Skeletal muscle cell (primary cell): ENCODE measurements around the gene MAP4K4.

Experiments
- DNase-seq: peaks from one replicate; pipeline ENCODE4 v3.0.0-alpha.2; 2010; ENCODE audit warnings: low read depth
- H3K4me3 ChIP-seq: 2 replicates; pipeline ENCODE4 v1.5.1; 2011; ENCODE audit warnings: low read depth, mild to moderate bottlenecking, control low read depth, low read length, moderate library complexity

The MAP4K4 gene

DNA sequence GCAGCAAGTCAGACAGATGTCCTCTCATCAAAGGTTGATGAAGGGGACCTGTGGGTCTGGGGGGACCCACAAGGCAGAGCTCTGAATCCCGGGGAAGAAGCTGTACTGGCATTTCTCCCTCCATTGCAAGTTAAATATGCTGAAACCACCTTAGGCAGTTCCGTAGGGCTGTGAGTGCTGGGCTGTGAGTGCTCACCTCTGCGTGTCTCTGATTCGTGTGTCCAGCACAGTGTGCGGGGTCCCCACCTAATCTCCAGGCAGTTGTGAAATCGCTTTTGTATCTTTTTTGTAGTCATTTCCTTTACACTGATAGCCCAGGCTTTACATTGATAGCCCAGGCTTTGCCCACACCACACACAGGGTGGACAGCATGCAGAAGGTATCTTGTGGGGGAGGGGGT, 80.6 kb downstream of the MAP4K4 start:
- no peak overlapping the region for H3K4me3 ChIP-seq
- no peak for DNase-seq

DNA sequence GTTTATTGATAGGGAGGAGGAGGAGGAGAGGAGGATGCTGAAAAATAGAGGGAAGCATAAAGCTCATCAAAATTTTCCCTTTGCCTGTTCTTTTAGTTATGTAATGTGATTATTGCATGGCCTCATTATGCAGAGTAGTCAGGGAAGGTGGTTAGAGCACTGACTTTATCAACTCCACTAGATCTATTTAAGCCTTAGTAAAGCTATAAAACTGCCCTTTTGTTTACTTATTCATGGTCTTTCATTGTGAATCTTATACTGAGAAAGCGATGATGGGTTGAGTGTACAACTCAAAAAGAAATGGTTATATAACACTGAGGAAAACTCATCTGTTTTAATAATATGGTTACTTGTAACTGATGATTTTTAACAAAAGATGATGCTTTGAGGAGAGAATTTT, 81.7 kb downstream of the MAP4K4 start:
- no peak for DNase-seq
- H3K4me3 ChIP-seq = no peak overlapping the region

DNA sequence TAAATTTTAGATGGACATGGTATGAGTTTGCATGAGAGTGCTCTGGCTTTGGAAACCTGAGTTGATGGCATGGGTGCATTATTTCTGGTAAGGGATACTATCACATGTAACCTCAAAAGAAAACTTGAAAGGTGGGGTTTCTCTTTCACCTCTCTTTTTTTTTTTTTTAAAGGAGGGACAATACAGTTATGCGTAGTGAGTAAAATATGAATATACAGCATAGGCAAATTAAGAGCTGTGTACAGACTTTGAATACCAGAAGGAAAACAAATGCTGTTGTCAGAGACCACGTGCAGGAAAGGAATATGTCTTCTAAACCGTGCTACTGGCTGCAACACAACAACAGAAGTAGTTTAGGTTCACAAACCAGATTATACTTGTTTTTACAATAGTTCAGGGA, 82.1 kb downstream of the MAP4K4 start:
- no peak for DNase-seq
- H3K4me3 ChIP-seq = no peak overlapping the region

DNA sequence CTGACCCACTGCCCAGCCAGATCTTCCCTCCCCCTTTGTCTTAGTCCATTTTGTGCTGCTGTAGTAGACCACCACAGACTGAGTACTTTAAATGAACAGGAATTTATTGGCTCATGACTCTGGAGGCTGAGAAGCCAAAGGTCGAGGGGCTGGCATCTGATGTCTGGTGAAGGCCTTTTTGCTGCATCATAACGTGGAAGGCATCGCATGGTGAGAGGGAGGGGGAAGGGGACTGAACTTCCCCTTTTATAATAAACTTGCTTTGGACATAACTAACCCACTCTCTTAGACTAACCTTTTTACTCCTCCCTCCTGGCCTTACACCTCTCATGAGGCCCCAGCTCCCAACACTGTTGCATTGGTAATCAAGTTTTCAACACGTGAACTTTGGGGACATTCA, 83.8 kb downstream of the MAP4K4 start:
- no peak overlapping the region for H3K4me3 ChIP-seq
- DNase-seq = no peak

DNA sequence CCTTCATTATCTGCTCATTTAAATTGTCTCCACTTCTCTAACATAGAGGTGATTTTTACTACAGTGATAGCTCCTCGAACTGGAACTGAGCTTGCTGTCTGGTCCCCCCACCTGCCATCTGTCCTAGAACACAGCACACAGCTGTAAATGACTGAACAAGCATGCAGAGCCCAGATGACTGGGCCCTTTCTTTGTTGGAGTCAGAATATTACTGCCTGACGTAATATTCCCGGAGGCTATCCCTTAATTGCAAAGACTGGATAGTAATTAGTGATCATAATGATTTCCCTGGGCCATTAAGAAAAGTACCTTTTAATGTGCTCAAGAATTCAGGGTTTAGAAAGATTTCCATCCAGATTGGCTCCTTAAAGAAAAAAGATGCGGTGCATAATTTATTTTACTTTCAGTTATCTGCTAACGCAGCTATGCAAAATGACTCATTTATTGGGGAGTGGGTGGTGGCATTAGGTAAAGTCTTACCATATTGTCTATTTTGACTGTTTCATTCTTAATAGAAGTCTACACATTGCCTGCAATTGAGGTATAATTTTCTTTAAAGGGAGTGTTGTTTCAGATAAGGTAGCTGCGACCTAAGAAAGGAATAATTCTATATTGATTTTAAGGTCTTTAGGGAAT, 84.4 kb downstream of the MAP4K4 start:
- no peak for DNase-seq
- no peak overlapping the region for H3K4me3 ChIP-seq

DNA sequence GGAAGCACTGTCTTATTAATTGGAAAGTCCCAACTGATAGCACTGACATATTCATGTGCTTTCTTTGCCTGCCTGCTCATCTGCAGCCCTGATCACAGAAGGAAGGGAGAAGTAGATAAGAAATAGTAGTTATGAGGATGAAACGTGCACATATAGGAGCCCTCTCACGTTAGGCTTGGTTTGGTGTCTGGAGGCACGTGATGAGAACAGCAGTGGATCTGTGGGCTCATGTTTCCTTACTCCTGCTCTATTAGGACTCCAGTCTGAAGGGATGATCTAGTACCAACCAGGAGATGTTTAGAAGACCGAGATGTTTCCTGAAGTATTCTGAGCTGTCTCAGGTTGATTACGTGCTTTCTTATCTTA, 84.9 kb downstream of the MAP4K4 start:
- H3K4me3 ChIP-seq = no peak overlapping the region
- DNase-seq = no peak

DNA sequence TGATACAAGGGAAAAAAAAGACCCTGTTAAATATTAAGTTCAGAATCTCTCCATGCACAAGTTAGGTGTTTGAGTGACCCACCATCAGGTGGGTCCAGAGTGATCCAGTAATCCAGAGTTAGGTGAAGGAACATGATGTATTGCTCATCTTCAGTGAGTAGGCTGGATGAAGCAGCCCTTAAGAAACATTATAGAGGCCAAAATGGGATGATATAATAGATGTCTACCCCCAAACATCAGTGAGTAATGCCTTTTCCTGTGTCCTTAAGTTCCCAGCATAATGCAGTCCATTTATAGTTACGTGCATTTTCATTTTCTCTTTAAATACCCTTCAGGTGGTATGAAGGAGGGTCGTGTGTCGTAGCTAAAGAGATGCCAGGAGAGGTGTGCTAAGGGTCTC, 89.6 kb downstream of the MAP4K4 start:
- no peak for DNase-seq
- H3K4me3 ChIP-seq = no peak overlapping the region

DNA sequence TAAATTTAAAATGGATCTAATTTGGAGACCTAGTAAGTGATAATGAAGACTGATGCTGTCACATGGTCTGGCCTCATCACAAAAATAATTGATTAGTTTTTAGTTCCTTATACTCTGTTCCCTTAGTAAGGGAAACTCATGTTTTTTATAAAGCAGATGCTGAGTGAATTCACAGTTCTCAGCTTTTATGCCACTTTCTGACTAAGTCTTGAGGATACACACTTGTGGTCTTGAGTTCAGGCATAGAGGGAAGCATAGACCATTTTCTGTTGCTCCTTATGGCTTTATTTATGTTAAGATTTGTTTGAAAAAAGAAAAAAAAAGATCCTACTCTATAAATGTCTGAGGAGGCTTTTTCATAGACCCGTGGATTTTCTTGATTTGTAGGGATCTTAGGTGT, 91.1 kb downstream of the MAP4K4 start:
- no peak for DNase-seq
- no peak overlapping the region for H3K4me3 ChIP-seq

DNA sequence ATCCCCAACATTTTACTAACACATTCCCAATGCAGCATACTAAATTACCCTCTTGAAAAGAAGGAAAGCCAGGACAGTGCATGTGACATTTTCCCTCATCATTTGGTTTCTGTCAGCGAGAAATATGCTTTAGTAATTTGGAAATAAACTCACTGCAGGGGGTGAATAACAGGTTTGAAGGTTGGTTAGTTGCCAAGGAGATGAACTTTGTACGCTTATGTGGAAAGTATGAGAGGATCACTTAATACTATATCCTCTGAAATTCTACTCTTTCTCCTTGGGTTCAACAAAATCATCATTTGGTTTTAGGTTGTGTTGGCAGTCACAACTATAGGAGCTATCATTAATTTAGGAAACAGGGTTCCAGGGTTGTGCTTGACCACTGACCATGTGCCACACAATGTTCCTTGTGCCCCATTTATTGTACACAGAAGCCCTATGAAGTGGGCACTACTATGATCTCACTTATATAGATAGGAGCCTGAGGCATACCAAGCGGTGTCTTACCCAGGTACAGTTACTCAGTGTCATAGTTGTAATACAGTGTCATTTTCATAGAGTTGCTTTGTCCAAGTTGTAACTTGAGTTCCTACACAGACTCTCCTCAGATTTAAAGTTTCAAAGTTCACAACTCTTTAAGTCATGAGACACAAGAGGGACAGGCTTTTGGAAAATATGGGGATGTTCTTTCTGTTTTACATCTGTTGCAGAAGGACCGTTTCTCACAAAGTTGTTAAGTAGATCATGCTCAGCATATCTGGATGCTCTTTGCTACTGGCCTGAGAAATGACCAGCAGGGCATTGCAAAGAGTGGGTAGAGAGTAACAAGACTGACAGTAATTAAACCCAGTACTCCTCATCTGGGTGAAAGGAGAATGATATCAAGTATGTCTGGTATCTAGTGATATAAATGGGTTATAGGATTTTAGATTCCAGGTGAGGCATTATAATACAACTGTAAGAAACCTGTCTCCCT, 91.8 kb downstream of the MAP4K4 start:
- DNase-seq = no peak

DNA sequence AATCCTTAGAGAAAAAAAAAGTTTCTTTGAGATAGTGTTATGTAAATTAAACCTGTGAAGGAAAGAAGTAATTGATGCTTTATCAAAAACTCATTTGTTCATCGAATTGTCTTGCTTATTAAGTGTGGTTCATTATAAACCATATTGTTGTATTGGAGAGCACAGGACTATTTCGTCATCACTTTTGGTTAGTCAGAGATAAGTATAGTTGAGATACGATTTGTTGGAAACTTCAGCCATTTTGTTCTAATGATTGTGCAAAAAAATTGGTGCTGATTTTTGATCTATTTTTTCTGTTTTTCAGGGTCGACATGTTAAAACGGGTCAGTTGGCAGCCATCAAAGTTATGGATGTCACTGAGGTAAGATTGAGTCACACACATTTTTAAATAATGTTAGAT, 92.9 kb downstream of the MAP4K4 start:
- H3K4me3 ChIP-seq = no peak overlapping the region
- no peak for DNase-seq

More for the DNA sequence above, 91.8 kb downstream of the MAP4K4 start:
- no peak overlapping the region for H3K4me3 ChIP-seq

DNA sequence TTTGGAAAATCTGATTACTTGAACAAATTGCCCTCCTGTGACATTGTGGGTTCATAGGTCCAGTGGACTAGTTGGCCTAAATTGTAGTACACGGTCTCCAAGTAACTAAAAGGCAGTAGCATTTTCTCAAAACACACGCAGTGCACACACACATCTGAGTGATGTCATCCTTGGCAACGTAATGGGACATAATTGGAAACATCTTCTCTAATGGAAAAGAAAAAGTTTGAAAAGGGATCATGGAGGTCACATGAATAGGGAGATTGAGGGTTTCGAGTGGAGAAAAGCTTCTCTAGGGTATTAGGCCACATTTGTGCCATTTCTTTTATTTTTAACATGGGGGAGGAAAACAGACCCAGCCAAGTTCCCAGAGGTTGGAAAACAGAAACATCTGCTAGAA, 93.3 kb downstream of the MAP4K4 start:
- DNase-seq = peak; percentile 68
- H3K4me3 ChIP-seq = no peak overlapping the region

DNA sequence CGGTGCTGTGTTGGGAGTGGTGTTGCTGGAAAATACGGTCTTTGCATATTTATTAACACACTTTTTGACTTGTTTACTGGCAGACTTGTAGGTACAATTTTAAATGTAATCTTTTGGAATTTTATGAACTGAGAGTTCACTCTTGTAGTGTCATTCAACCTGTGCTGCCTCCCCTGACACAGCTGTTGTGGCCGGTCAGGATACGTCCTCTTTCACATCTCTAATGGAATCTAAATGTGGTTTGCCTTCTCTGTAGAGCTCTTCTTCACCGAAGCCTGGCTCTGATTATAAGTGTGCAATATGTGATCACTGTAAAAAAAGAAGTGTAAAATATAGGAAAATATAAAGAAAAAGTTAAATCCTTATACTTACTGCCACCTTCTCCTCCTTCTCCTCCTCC, 94.7 kb downstream of the MAP4K4 start:
- no peak for DNase-seq
- H3K4me3 ChIP-seq = no peak overlapping the region

DNA sequence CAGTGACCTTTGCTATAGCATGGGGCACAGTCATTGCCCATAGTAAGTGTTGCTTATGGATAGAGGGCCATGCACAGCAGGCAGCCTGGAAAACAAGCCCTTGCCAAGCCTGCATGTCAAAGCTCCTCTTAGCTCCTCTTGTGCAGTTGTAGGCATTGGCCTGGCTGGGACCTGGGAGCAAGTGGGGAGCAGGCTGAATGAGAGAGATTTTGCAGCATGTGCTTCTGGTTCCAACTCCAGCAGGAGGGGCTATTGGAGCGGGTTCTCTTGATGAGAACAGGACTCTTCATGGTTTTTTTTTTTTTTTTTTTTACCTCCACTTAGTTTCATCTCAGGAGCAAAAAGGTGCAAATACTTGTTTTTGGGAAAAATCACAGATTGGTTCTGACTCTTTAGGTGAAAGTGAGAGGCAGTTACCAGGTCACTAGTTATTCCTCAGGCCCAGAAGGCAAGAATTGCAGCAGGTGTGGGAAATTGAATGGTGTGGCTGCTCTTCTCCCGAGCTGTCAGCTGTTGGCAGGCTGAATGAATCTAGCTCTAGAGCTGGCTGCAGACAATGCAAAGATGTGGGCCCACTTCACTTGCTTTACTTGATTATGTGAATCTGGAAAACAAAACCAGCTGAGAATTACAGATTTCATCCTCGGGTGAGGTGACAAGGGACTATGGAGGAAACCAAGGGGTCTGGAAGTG, 95.9 kb downstream of the MAP4K4 start:
- no peak for DNase-seq
- no peak overlapping the region for H3K4me3 ChIP-seq

DNA sequence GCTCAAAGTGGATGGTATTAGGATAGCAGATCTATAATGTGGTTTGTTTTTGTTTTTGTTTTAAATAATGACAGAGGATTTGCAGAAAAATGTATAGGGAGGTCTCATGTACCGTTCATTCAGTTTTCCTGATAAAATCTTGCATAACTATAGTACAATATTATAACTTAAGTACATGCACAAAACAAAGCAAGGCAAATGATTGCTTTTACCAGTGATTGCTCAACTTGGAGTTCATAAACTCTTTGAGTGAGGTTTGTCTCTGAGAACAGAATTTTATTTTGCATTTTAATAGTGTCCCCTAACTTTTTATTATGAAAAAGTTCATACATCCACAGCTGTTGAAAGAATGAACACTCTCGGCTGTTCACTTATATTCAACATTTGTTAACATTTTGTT, 96.6 kb downstream of the MAP4K4 start:
- no peak for DNase-seq
- H3K4me3 ChIP-seq = no peak overlapping the region

DNA sequence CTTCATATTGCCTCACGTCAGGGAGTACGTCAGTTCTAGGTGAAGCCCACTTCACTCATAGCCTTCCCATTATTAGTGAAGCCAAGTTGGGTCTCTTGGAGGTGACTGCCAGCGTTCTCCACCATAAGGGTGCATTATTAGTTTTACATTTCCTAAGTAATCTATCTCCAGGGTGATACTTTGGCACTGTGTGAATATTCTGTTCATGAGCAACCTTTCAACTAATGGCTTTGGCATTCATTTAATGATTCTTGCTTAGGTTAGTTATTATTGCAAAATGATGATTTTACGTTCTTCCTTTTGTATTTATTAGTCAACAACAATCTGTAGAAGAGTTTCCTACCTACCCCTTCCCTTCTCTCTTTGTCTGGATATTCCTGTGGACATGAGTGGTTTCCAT, 97.5 kb downstream of the MAP4K4 start:
- H3K4me3 ChIP-seq = no peak overlapping the region
- no peak for DNase-seq

DNA sequence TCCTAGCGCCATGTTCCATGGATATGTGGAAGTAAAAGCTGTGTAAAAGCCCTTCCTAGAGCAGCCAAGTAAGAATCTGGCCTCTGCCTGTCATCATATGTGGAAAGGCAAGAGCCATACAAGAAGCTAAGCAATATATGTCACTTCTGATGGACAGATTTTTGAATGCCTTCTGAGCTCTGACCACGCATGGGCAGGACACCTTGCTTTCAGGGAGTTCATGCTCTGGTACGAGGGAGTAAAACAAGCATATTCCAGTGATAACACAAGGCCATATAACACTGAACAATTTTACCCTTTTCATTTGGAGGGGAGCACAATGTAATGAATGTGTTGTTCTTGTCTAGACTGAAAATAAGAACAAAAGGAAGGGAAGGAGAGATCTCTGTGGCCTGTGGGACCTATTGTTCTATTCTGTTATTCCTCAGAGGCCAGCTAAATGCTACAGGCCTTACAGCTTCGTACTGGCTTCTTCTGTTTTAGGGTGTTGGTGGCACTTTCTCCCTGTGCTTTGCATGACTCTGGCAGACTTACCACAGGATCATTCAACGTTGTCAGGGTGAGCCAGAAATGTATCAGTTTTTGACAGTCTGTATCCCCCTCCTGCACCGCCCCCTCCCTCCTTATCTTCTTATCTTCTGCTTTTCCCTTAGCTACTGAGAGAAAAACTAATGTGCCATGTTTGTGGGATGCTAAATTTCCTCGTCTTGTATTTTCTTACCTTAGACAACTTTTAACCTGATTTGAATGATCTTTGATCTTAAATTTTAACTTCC, 99.5 kb downstream of the MAP4K4 start:
- no peak overlapping the region for H3K4me3 ChIP-seq
- DNase-seq = no peak

DNA sequence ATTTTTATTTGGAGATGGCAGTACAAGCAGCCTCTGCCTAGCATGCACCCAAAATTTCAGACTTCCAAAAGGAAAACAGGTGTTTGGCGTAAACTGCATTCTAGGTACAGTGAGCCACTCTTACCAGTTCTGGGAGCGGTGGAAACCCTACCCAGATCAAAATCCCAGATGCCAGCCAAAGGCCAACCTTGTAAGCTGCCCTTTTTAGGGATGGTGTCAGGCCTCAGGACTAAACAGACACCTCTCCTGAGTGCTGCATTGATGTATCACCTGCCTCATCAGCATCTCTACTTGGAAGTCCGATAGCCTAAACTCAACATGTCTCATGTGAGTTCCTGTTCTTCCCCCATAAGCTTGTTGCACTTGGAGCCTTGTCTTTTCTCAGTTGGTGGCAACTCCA, 104.0 kb downstream of the MAP4K4 start:
- no peak for DNase-seq
- H3K4me3 ChIP-seq = no peak overlapping the region

DNA sequence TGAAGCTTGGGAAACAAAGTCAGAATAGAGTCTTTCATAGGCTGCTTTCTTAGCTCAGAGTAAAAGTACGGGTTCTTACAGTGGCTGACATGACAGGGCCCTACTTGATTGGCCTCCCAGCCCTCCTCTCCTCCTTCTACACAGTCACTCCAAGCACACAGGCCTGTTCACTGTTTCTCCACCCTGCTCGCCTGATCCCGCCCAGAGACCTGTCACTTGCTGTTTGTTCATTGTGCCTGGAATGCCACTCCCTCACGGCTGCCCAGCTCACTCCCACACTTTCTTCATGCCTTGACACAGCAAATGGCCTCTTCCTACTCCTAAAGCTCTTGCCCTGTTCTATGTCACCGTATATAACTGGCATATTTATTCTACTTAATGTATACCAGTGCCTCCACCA, 104.8 kb downstream of the MAP4K4 start:
- H3K4me3 ChIP-seq = no peak overlapping the region
- DNase-seq = no peak

DNA sequence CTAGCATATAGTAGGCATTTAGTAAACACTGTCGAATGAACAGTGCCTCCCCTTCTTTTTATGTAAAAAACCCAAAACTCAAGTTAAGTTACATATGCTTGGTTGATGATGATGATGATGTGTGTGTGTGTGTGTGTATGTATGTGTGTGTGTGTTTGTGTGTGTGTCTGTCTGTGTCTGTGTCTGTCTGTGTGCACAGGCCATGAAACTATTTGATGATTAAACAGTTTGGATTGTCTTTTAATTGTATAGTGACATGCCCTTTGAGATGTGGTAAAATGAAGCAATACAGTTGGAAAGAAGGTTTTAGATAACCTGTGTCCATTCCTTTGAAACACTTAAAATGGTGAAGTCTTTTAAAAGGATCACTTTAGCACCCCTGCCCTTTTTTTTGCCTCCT, 105.6 kb downstream of the MAP4K4 start:
- no peak for DNase-seq

More for the DNA sequence above, 105.6 kb downstream of the MAP4K4 start:
- no peak overlapping the region for H3K4me3 ChIP-seq
